AG04450 (cell line): ENCODE data around the gene GALNT9. TPM values are rescaled to one million over a fixed set of nuclear protein-coding genes. Genes with fewer than 3 reads are reported as not detected.
"Not testable (repeated sequence)": the region's sequence is repeated elsewhere in the genome, so short reads cannot be mapped to it uniquely, and the experiment has no call there.

Experiments used
- CTCF ChIA-PET: fragments of 300-600, 350-600 bp; formaldehyde crosslinking; extraction: SDS; loops from one replicate; lab custom pipeline; 2022; ENCODE audit warnings: antibody characterized with exemption, inconsistent platforms; lab: Charles Lee
- POLR2A ChIA-PET: fragments of 350-600 bp; formaldehyde crosslinking; extraction: SDS; loops from one replicate; lab custom pipeline; 2021; ENCODE audit warnings: antibody characterized with exemption, inconsistent platforms; lab: Yijun Ruan, JAX
- DNase-seq: peaks from one replicate; pipeline ENCODE4 v3.0.0-alpha.2; 2011; ENCODE audit warnings: low read depth, low spot score
- H3K27ac ChIP-seq: one replicate; pipeline ENCODE4 v1.5.1; 2012; ENCODE audit warnings: low read depth, low read length, control low read depth
- H3K27me3 ChIP-seq: one replicate; pipeline ENCODE4 v1.6.0; 2012; ENCODE audit warnings: low read length; ENCODE audit not compliant: control insufficient read depth, insufficient read depth
- H3K4me3 ChIP-seq: 2 replicates; pipeline ENCODE4 v1.5.1; 2011; ENCODE audit warnings: mild to moderate bottlenecking, low read depth, low read length, control low read depth
- H3K9me3 ChIP-seq: 2 replicates; pipeline ENCODE4 v1.5.1; 2012; ENCODE audit warnings: low read length; ENCODE audit not compliant: control insufficient read depth, insufficient read depth
- polyA plus RNA-seq: library from polyadenylated mRNA; depleted of rRNA; stranded (reverse); fragments of >200 nt; gene quantifications from 2 replicates; pipeline ENCODE4 v1.2.3, GENCODE V29; 2011
- TF ChIP-seq, protein P1 (sequence below): IDR thresholded peaks from 2 replicates; pipeline ENCODE4 v1.5.1; 2011; ENCODE audit warnings: low read depth, low read length, control low read depth, inconsistent platforms

GALNT9 gene
- polyA plus RNA-seq, 1 experiment: not detected

GRCh38 chr12:132152953-132153352, 176.4 kb downstream of the GALNT9 start:
- no peak overlapping the region for H3K27ac ChIP-seq
- no peaks in the 10 kb centered on the region for H3K27me3 ChIP-seq
- H3K9me3 ChIP-seq: peaks cover 15% of the 10 kb centered on the region; the same call in 1 of the 2 replicates
- ChIA-PET POLR2A (interaction anchor here (0.6 kb wide), 1 partner anchor 9 kb away, joined by 3 read pairs; the partner anchor contains the start of gene DDX51), CTCF (interaction anchor here (0.9 to 1.4 kb wide), 5 partner anchors 10 to 493 kb away, joined by 3 to 8 read pairs (median 4); no protein-coding TSS in a partner anchor)
- no peak for DNase-seq
- TF ChIP-seq, protein P1, sequence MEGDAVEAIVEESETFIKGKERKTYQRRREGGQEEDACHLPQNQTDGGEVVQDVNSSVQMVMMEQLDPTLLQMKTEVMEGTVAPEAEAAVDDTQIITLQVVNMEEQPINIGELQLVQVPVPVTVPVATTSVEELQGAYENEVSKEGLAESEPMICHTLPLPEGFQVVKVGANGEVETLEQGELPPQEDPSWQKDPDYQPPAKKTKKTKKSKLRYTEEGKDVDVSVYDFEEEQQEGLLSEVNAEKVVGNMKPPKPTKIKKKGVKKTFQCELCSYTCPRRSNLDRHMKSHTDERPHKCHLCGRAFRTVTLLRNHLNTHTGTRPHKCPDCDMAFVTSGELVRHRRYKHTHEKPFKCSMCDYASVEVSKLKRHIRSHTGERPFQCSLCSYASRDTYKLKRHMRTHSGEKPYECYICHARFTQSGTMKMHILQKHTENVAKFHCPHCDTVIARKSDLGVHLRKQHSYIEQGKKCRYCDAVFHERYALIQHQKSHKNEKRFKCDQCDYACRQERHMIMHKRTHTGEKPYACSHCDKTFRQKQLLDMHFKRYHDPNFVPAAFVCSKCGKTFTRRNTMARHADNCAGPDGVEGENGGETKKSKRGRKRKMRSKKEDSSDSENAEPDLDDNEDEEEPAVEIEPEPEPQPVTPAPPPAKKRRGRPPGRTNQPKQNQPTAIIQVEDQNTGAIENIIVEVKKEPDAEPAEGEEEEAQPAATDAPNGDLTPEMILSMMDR: no peak
- H3K4me3 ChIP-seq: no peak overlapping the region

- no peak for DNase-seq
- ChIA-PET CTCF (no interaction called here), POLR2A (no interaction called here)
- TF ChIP-seq, protein P1: no peak
- Histone ChIP-seq H3K9me3 (peaks cover 15% of the 10 kb centered on the region; the same call in 1 of the 2 replicates), H3K27me3 (no peaks in the 10 kb centered on the region), H3K27ac (no peak overlapping the region), H3K4me3 (no peak overlapping the region)
These were observed 177.0 kb downstream of the GALNT9 start for GRCh38 chr12:132152411-132152821.

DNA sequence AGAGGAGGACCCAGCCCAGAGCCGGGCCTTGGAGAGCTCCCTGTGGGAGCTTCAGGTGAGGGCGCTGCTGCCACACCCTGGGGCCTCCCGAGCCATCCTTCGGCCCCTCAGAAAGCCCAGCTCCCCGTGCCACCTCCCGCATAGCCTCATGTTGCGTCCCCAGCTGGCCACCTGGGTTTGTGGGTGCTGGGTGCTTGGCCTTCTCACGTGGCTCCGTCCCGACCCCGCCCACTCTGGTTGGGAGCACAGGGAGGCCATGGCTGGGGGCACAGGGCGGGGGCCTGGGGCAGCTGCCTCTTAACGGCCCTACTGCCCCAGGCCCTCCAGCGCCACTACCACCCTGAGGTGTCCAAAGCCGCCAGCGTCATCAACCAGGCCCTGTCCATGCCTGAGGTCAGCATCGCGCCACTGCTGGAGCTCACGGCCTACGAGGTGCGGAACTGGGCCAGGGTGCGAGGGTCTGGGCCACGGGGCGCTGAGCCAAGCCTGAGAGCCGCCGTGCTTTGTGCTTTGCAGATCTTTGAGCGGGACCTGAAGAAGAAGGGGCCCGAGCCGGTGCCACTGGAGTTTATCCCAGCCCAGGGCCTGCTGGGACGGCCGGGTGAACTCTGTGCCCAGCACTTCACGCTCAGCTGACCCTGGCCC, 177.5 kb downstream of the GALNT9 start:
- DNase-seq: no peak
- POLR2A ChIA-PET: no interaction called here
- CTCF ChIA-PET: no interaction called here
- Histone ChIP-seq H3K27ac (no peak overlapping the region), H3K27me3 (no peaks in the 10 kb centered on the region), H3K4me3 (no peak overlapping the region), H3K9me3 (peaks cover 14% of the 10 kb centered on the region; the same call in 1 of the 2 replicates)
- TF ChIP-seq, protein P1: no peak

GRCh38 chr12:132151145-132151765, 178.1 kb downstream of the GALNT9 start:
- POLR2A ChIA-PET: no interaction called here
- no peaks in the 10 kb centered on the region for H3K27me3 ChIP-seq
- DNase-seq: no peak
- no peak overlapping the region for H3K4me3 ChIP-seq
- H3K9me3 ChIP-seq: peaks cover 9% of the 10 kb centered on the region; the same call in 1 of the 2 replicates
- TF ChIP-seq, protein P1: no peak
- CTCF ChIA-PET: no interaction called here
- no peak overlapping the region for H3K27ac ChIP-seq

DNA sequence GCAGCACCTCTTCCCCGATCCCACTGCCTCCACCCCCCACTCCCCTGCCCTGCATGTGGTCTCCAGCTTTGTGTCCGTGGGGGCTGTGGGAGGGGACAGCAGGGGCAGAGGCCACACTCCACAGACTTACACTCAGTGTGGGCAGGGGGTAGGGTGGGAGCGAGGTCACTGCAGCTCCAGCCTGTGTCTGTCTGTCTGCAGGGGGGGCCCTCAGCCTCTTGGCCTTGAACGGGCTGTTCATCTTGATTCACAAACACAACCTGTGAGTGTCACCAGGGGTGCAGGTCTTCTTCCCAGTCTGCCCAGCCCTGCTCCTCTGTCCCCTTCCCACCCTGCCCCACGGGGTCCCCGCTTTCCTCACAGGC, 178.6 kb downstream of the GALNT9 start:
- Histone ChIP-seq H3K4me3 (no peak overlapping the region), H3K9me3 (peaks cover 5% of the 10 kb centered on the region; the same call in 1 of the 2 replicates), H3K27me3 (no peaks in the 10 kb centered on the region), H3K27ac (no peak overlapping the region)
- TF ChIP-seq, protein P1: no peak
- DNase-seq: no peak
- POLR2A ChIA-PET: no interaction called here
- CTCF ChIA-PET: no interaction called here

DNA sequence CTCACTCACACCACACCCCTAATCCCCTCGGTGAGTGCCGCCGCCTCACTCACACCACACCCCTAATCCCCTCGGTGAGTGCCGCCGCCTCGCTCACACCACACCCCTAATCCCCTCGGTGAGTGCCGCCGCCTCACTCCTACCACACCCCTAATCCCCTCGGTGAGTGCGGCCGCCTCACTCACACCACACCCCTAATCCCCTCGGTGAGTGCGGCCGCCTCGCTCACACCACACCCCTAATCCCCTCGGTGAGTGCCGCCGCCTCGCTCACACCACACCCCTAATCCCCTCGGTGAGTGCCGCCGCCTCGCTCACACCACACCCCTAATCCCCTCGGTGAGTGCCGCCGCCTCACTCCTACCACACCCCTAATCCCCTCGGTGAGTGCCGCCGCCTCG, 179.9 kb downstream of the GALNT9 start:
- CTCF ChIA-PET, H3K27ac ChIP-seq, H3K9me3 ChIP-seq, H3K4me3 ChIP-seq, DNase-seq, POLR2A ChIA-PET, H3K27me3 ChIP-seq: not testable (repeated sequence)
